ENCODE results near the gene LHPP. TPM values are rescaled to one million over a fixed set of nuclear protein-coding genes. Genes with fewer than 3 reads are reported as not detected.
A peak's percentile ranks its signal among the peaks of the same experiment; 100 is the strongest.

Gene LHPP
- total RNA-seq, 4 donors from 2014 or later = 12.3 to 25.0 (median 16.2) TPM

DNA sequence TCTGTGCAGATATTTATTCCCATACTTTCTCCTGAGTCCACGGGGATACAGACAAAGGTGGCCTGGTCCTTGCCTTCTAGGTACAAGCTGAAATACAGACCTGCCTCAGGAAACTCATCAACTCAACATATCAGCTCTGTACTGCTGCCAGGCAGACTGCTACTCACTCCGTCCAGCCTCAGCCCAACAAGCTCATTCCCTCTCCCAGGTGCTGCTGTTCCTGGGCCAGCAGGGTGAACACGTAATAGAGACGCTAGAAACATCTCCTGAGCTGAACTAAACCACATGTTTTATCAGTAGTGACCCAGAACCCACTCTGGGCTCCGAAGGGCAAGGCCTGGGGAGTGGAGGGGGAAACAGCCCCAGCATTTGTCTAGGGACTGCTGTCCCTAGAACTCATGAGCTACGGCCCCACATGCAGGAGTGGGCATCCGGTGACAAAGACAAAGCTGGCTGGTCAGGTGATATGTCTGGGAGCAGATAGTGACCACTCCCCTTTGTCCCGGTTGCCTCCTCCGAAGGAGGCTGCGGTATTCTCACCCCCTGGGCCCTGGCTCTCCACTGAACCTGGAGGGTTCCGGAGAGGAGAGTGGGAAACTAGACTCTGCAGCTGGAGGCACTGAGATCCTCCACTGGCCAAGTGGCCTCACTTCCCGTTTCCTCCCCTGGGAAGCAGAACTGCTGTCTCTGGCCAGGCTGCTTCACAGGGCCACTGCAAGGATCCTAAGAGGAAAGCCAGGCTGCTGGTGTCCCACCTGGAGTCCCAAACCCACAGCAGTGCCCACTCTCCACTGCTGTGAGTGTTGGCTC is 166.4 kb downstream of the LHPP start:
- Histone ChIP-seq H3K27ac (peak overlapping the region in 3 of 4 donors; percentile 11 to 60 (median 58)), H3K36me3 (peaks cover 0 to 9% of the 10 kb centered on the region in 2 donors), H3K27me3 (no peaks in the 10 kb centered on the region), H3K9me3 (no peaks in the 10 kb centered on the region), H3K4me1 (peaks cover 0 to 83% (median 28%) of the 10 kb centered on the region in 3 donors), H3K4me3 (no peak overlapping the region)
- WGBS, 2 donors (ENCODE audit: low coverage in 1 of 2) = 70 to 78% methylated on average over 3 to 8 of the region's 12 CpGs
- TF ChIP-seq EP300 (IDR thresholded peaks at IDR 0.05) (no peak), POLR2A (IDR thresholded peaks at IDR 0.05) (no peak), POLR2AphosphoS5 (IDR thresholded peaks at IDR 0.05) (no peak)
- TF ChIP-seq, protein P1, sequence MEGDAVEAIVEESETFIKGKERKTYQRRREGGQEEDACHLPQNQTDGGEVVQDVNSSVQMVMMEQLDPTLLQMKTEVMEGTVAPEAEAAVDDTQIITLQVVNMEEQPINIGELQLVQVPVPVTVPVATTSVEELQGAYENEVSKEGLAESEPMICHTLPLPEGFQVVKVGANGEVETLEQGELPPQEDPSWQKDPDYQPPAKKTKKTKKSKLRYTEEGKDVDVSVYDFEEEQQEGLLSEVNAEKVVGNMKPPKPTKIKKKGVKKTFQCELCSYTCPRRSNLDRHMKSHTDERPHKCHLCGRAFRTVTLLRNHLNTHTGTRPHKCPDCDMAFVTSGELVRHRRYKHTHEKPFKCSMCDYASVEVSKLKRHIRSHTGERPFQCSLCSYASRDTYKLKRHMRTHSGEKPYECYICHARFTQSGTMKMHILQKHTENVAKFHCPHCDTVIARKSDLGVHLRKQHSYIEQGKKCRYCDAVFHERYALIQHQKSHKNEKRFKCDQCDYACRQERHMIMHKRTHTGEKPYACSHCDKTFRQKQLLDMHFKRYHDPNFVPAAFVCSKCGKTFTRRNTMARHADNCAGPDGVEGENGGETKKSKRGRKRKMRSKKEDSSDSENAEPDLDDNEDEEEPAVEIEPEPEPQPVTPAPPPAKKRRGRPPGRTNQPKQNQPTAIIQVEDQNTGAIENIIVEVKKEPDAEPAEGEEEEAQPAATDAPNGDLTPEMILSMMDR (IDR thresholded peaks at IDR 0.05) = no peak
- ATAC-seq = no peak

DNA sequence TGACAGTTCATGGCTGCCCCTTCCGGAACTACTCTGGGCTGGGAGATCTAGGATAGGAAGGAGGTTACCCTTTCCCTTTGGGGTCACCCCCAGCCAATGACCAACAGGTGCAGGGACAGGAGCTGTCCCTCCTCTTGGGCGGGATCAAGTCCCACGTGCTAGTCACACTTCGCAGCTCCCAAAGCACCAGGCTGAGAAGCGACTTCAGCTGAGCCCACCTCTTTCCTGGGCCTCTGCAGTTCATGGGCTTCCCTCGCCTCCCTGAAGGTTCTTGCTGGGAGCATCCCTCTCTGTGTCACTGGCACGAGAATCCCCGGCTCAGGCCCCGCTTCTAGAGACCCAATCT is 167.0 kb downstream of the LHPP start:
- TF ChIP-seq, protein P1 (IDR thresholded peaks at IDR 0.05) = no peak
- no peak for TF ChIP-seq POLR2AphosphoS5 (IDR thresholded peaks at IDR 0.05)
- no peak for TF ChIP-seq EP300 (IDR thresholded peaks at IDR 0.05)
- TF ChIP-seq POLR2A (IDR thresholded peaks at IDR 0.05) = no peak
- Histone ChIP-seq H3K27ac (peak overlapping the region in 3 of 4 donors; percentile 11 to 60 (median 58)), H3K4me1 (peaks cover 0 to 83% (median 28%) of the 10 kb centered on the region in 3 donors), H3K36me3 (peaks cover 0 to 4% of the 10 kb centered on the region in 2 donors), H3K9me3 (no peaks in the 10 kb centered on the region), H3K27me3 (no peaks in the 10 kb centered on the region), H3K4me3 (no peak overlapping the region)
- WGBS, 2 donors (ENCODE audit: low coverage in 1 of 2) = 53% methylated on average over 2 of the region's 9 CpGs; no CpG with 5 or more reads in 1 of the 2 donors
- ATAC-seq = no peak

DNA sequence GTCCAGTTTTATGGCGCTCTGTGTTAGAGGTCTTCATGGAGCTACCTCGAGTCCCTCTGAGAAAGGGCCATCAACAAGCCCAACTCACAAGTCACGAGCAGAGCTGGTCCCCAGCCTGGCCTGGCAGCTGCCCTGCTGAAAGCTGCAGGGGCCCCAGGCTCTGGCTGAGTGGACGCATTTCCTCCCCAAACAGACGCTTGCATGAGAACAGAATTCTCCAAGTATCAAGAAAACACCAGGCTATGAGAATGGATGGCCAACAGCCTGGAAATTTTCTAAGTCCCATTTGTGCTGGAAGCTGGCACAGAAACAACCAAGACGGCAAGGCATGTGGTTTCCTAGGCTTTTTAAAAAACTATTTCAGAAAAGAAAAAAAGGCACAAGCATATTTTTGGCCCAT is 167.8 kb downstream of the LHPP start:
- H3K27ac ChIP-seq = peak overlapping the region in 3 of 4 donors; percentile 11 to 60 (median 58)
- H3K4me3 ChIP-seq = no peak overlapping the region
- ATAC-seq = no peak
- H3K4me1 ChIP-seq = peaks cover 0 to 83% (median 28%) of the 10 kb centered on the region in 3 donors
- no peaks in the 10 kb centered on the region for H3K9me3 ChIP-seq
- no peaks in the 10 kb centered on the region for H3K36me3 ChIP-seq
- H3K27me3 ChIP-seq = no peaks in the 10 kb centered on the region
- TF ChIP-seq EP300 (IDR thresholded peaks at IDR 0.05) = no peak
- no peak for TF ChIP-seq POLR2A (IDR thresholded peaks at IDR 0.05)
- TF ChIP-seq POLR2AphosphoS5 (IDR thresholded peaks at IDR 0.05) = no peak
- TF ChIP-seq, protein P1 (IDR thresholded peaks at IDR 0.05) = no peak
- WGBS, 2 donors (ENCODE audit: low coverage in 1 of 2) = 56 to 78% methylated on average over 1 to 2 of the region's 6 CpGs

DNA sequence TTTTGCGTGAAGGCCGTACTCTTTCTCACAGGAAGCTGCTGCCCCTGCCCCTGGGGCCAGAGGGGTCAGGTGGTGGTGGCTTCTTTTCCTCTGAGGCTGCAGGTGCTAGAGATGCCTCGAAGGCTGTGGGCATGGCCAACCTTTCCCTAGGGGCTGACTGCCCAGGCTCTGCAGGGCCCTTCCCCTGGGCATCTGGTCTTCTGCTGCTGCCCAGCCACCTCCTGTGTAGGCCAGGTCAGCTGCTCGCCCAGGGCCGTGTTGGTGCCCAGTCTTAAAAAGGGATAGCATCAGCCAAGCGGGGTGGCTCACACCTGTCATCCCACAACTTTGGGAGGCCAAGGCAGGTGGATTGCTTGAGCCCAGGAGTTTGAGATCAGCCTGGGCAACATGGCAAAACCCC is 168.2 kb downstream of the LHPP start:
- Histone ChIP-seq H3K4me1 (peaks cover 0 to 81% (median 28%) of the 10 kb centered on the region in 3 donors), H3K27me3 (no peaks in the 10 kb centered on the region), H3K36me3 (no peaks in the 10 kb centered on the region), H3K27ac (peak overlapping the region in 2 of 4 donors; percentile 58 to 60), H3K4me3 (no peak overlapping the region), H3K9me3 (no peaks in the 10 kb centered on the region)
- no peak for ATAC-seq
- TF ChIP-seq, protein P1 (IDR thresholded peaks at IDR 0.05) = no peak
- no peak for TF ChIP-seq EP300 (IDR thresholded peaks at IDR 0.05)
- no peak for TF ChIP-seq POLR2A (IDR thresholded peaks at IDR 0.05)
- TF ChIP-seq POLR2AphosphoS5 (IDR thresholded peaks at IDR 0.05) = no peak
- 76 to 100% methylated on average over 1 to 2 of the region's 6 CpGs for WGBS, 2 donors (ENCODE audit: low coverage in 1 of 2)

DNA sequence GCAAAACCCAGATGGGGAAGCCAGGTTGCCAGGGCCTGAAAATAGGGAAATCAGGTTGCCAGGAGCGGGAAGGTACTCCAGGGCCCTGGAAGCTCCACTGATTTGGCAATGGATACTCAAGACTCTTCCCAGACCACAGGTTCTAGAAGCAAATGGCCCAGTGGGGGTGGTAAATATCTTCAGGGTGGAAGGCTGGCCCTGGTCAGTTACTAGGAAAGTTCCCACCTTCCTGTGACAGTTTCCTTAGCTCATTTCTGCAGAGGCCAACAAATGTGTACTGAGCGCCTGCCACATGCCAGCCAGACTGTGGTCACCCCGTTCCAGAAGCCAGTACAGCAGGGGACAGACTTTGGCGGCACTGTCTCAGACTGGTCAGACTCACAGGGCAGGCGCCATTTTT is 168.9 kb downstream of the LHPP start:
- no peak for ATAC-seq
- Histone ChIP-seq H3K36me3 (no peaks in the 10 kb centered on the region), H3K27me3 (no peaks in the 10 kb centered on the region), H3K4me3 (no peak overlapping the region), H3K9me3 (no peaks in the 10 kb centered on the region), H3K27ac (peak overlapping the region in 2 of 4 donors; percentile 58 to 60), H3K4me1 (peaks cover 0 to 74% (median 28%) of the 10 kb centered on the region in 3 donors)
- TF ChIP-seq POLR2AphosphoS5 (IDR thresholded peaks at IDR 0.05) (no peak), POLR2A (IDR thresholded peaks at IDR 0.05) (no peak), EP300 (IDR thresholded peaks at IDR 0.05) (no peak)
- TF ChIP-seq, protein P1 (IDR thresholded peaks at IDR 0.05) = no peak
- WGBS, 2 donors (ENCODE audit: low coverage in 1 of 2) = 100% methylated on average over 1 of the region's 5 CpGs; no CpG with 5 or more reads in 1 of the 2 donors
